Measurements from ENCODE around the gene PLAC1.

- TF ChIP-seq CTCF (IDR thresholded peaks at IDR 0.05): no peak
- no peak for TF ChIP-seq POLR2A (IDR thresholded peaks at IDR 0.05)
These were observed 30.0 kb upstream of the PLAC1 start for GRCh38 chrX:134688031-134688823.
